CD4-positive, alpha-beta T cell treated with Interleukin-17A for 4 hours (primary cell): ENCODE results near the gene FNDC1.

Source experiments
- DNase-seq: peaks from one replicate; pipeline ENCODE4 v3.0.0-alpha.2; 2020; ENCODE audit warnings: mixed read lengths

FNDC1 gene

GRCh38 chr6:159213405-159213804, 44.2 kb downstream of the FNDC1 start:
- DNase-seq, result no peak

GRCh38 chr6:159214281-159214680, 45.1 kb downstream of the FNDC1 start:
- DNase-seq, result no peak

- DNase-seq, result peak; percentile 6
Observed at GRCh38 chr6:159217595-159218275, 48.5 kb downstream of the FNDC1 start.

- no peak for DNase-seq
Observed at GRCh38 chr6:159220093-159220492, 50.9 kb downstream of the FNDC1 start.

- DNase-seq, result no peak
Observed at GRCh38 chr6:159221486-159222170, 52.4 kb downstream of the FNDC1 start.

- no peak for DNase-seq
Observed at GRCh38 chr6:159224452-159224851, 55.3 kb downstream of the FNDC1 start.

GRCh38 chr6:159229651-159230051, 60.5 kb downstream of the FNDC1 start:
- no peak for DNase-seq

- no peak for DNase-seq
Observed at GRCh38 chr6:159232106-159232645, 63.0 kb downstream of the FNDC1 start.

GRCh38 chr6:159232751-159233150, 63.6 kb downstream of the FNDC1 start:
- DNase-seq, result no peak

GRCh38 chr6:159233365-159234101, 64.3 kb downstream of the FNDC1 start:
- DNase-seq, result no peak

- no peak for DNase-seq
Observed at GRCh38 chr6:159234102-159234553, 64.9 kb downstream of the FNDC1 start.

- DNase-seq, result no peak
Observed at GRCh38 chr6:159238920-159239558, 69.8 kb downstream of the FNDC1 start.

- DNase-seq, result no peak
Observed at GRCh38 chr6:159249128-159249527, 79.9 kb downstream of the FNDC1 start.

GRCh38 chr6:159249752-159250151, 80.6 kb downstream of the FNDC1 start:
- DNase-seq, result no peak

GRCh38 chr6:159250633-159251032, 81.4 kb downstream of the FNDC1 start:
- DNase-seq, result no peak

- no peak for DNase-seq
Observed at GRCh38 chr6:159252955-159253508, 83.8 kb downstream of the FNDC1 start.

- no peak for DNase-seq
Observed at GRCh38 chr6:159254186-159254585, 85.0 kb downstream of the FNDC1 start.

- no peak for DNase-seq
Observed at GRCh38 chr6:159255434-159255951, 86.3 kb downstream of the FNDC1 start.

GRCh38 chr6:159256128-159256527, 86.9 kb downstream of the FNDC1 start:
- DNase-seq, result no peak

GRCh38 chr6:159257846-159258245, 88.6 kb downstream of the FNDC1 start:
- DNase-seq, result no peak

GRCh38 chr6:159259441-159260125, 90.4 kb downstream of the FNDC1 start:
- no peak for DNase-seq

GRCh38 chr6:159260208-159260607, 91.0 kb downstream of the FNDC1 start:
- no peak for DNase-seq
